IMR-90 (cell line): ENCODE data around the gene CENATAC. TPM values are rescaled to one million over a fixed set of nuclear protein-coding genes. Genes with fewer than 3 reads are reported as not detected.

Source experiments
- ATAC-seq: fragments of 200-7000 bp; cut with Tn5 transposase; 2 replicates; pipeline ENCODE4 v1.9.1; 2020; ENCODE audit warnings: low read depth, mild to moderate bottlenecking, moderate library complexity
- BruUV-seq: library from RNA; stranded (reverse); fragments of 400-500 nt; replicated peaks from 2 replicates; lab custom pipeline; 2021; lab: Mats Ljungman, UMichigan
- CTCF ChIA-PET: fragments of 300-600 bp; formaldehyde crosslinking; extraction: SDS; loops from one replicate; lab custom pipeline; 2021; ENCODE audit warnings: antibody characterized with exemption; lab: Yijun Ruan, JAX
- POLR2A ChIA-PET: fragments of 300-600 bp; sonication (Branson Sonifier 250); formaldehyde crosslinking; loops from one replicate; lab custom pipeline; 2022; ENCODE audit warnings: antibody characterized with exemption; ENCODE audit not compliant: unreplicated experiment; lab: Charles Lee
- DNase-seq: peaks from one replicate; pipeline ENCODE4 v3.0.0; 2013
- H2AFZ ChIP-seq: replicated peaks from 2 replicates; pipeline ENCODE3; 2013; ENCODE audit warnings: low read length, mild to moderate bottlenecking; ENCODE audit not compliant: poor library complexity
- H2AK5ac ChIP-seq: 2 replicates; pipeline ENCODE4 v1.6.1; 2013; ENCODE audit warnings: low read depth, low read length, inconsistent platforms
- H2AK9ac ChIP-seq: replicated peaks from 2 replicates; pipeline ENCODE3; 2013; ENCODE audit warnings: mild to moderate bottlenecking, low read depth, low read length, moderate library complexity; ENCODE audit not compliant: poor library complexity
- H2BK120ac ChIP-seq: 2 replicates; pipeline ENCODE4 v1.6.1; 2013; ENCODE audit warnings: low read depth, low read length, inconsistent platforms
- H2BK15ac ChIP-seq: 3 replicates; pipeline ENCODE4 v1.6.1; 2013; ENCODE audit warnings: low read depth, low read length, inconsistent platforms
- H2BK20ac ChIP-seq: 2 replicates; pipeline ENCODE4 v1.6.1; 2013; ENCODE audit warnings: low read depth, mild to moderate bottlenecking, inconsistent platforms, low read length, moderate library complexity
- H2BK5ac ChIP-seq: 2 replicates; pipeline ENCODE4 v1.6.1; 2013; ENCODE audit warnings: mild to moderate bottlenecking, low read depth, low read length, inconsistent platforms; ENCODE audit not compliant: poor library complexity, severe bottlenecking
- H3K14ac ChIP-seq: replicated peaks from 2 replicates; pipeline ENCODE4 v1.6.1; 2013; ENCODE audit warnings: low read depth, low read length, inconsistent platforms
- H3K18ac ChIP-seq: 2 replicates; pipeline ENCODE4 v1.6.1; 2013; ENCODE audit warnings: low read depth, low read length, control low read depth
- H3K23ac ChIP-seq: 2 replicates; pipeline ENCODE4 v1.6.1; 2013; ENCODE audit warnings: low read depth, low read length, inconsistent platforms
- H3K27ac ChIP-seq: 2 replicates; pipeline ENCODE4 v1.5.1; 2013; ENCODE audit warnings: mild to moderate bottlenecking, control low read depth, low read length; ENCODE audit not compliant: insufficient read depth
- H3K27me3 ChIP-seq: 2 replicates; pipeline ENCODE4 v1.6.1; 2013; ENCODE audit warnings: low read length; ENCODE audit not compliant: control insufficient read depth, insufficient read depth
- H3K36me3 ChIP-seq: 2 replicates; pipeline ENCODE4 v1.6.1; 2013; ENCODE audit warnings: low read length, mixed read lengths; ENCODE audit not compliant: control insufficient read depth, insufficient read depth
- H3K4ac ChIP-seq: 2 replicates; pipeline ENCODE4 v1.6.1; 2013; ENCODE audit warnings: low read depth, low read length, inconsistent platforms
- H3K4me1 ChIP-seq: 2 replicates; pipeline ENCODE4 v1.6.1; 2013; ENCODE audit warnings: low read length, mixed read lengths; ENCODE audit not compliant: control insufficient read depth, insufficient read depth
- H3K4me2 ChIP-seq: 2 replicates; pipeline ENCODE4 v1.6.1; 2013; ENCODE audit warnings: low read depth, mild to moderate bottlenecking, control low read depth, low read length, moderate library complexity
- H3K4me3 ChIP-seq: 2 replicates; pipeline ENCODE4 v1.5.1; 2013; ENCODE audit warnings: low read depth, mild to moderate bottlenecking, control low read depth, low read length, moderate library complexity; ENCODE audit not compliant: insufficient read depth
- H3K56ac ChIP-seq: 2 replicates; pipeline ENCODE4 v1.6.1; 2013; ENCODE audit warnings: low read length, inconsistent platforms; ENCODE audit not compliant: insufficient read depth; ENCODE audit errors: extremely low read depth
- H3K79me1 ChIP-seq, 2 experiments: 2 replicates each; pipeline ENCODE4 v1.6.1; 2013; ENCODE audit warnings: low read length in 2 of 2, inconsistent platforms in 1 of 2, low read depth in 1 of 2
- H3K9ac ChIP-seq: 2 replicates; pipeline ENCODE4 v1.6.1; 2013; ENCODE audit warnings: low read depth, low read length, control low read depth
- H3K9me1 ChIP-seq: 2 replicates; pipeline ENCODE4 v1.6.1; 2013; ENCODE audit warnings: low read length, inconsistent platforms; ENCODE audit not compliant: insufficient read depth
- H3K9me3 ChIP-seq: 2 replicates; pipeline ENCODE4 v1.6.1; 2013; ENCODE audit warnings: low read length; ENCODE audit not compliant: control insufficient read depth, insufficient read depth
- H4K20me1 ChIP-seq: 2 replicates; pipeline ENCODE4 v1.6.1; 2013; ENCODE audit warnings: low read length, inconsistent platforms; ENCODE audit not compliant: insufficient read depth
- H4K5ac ChIP-seq: 2 replicates; pipeline ENCODE4 v1.6.1; 2013; ENCODE audit warnings: mild to moderate bottlenecking, low read depth, low read length, control low read depth
- H4K8ac ChIP-seq, 2 experiments: 2 replicates each; pipeline ENCODE4 v1.6.1; 2013; ENCODE audit warnings: low read depth in 2 of 2, low read length in 2 of 2, control low read depth in 1 of 2, inconsistent platforms in 1 of 2
- H4K91ac ChIP-seq: 2 replicates; pipeline ENCODE4 v1.6.1; 2013; ENCODE audit warnings: low read depth, low read length, inconsistent platforms; ENCODE audit not compliant: insufficient read depth
- BHLHE40 ChIP-seq: fragments of 150-350 bp; IDR thresholded peaks from 2 replicates; pipeline ENCODE4 v1.6.1; 2016; ENCODE audit warnings: mild to moderate bottlenecking, low read depth, low read length
- CHD1 ChIP-seq: IDR thresholded peaks from 2 replicates; pipeline ENCODE4 v1.6.1; 2012; ENCODE audit warnings: low read depth, low read length, improper control_type of control experiment
- CTCF ChIP-seq: conservative IDR thresholded peaks from 2 replicates; pipeline ENCODE4 v1.5.1; 2012; ENCODE audit warnings: mild to moderate bottlenecking, low read depth, low read length, improper control_type of control experiment
- ELK1 ChIP-seq: fragments of 150-350 bp; IDR thresholded peaks from 2 replicates; pipeline ENCODE4 v1.6.1; 2016; ENCODE audit warnings: low read depth, mild to moderate bottlenecking, low read length, moderate library complexity, borderline replicate concordance
- FOS ChIP-seq: fragments of 150-350 bp; IDR thresholded peaks from 2 replicates; pipeline ENCODE4 v1.6.1; 2016; ENCODE audit warnings: low read depth, low read length
- MAFK ChIP-seq: IDR thresholded peaks from 2 replicates; pipeline ENCODE4 v1.6.1; 2012; ENCODE audit warnings: low read depth, low read length, improper control_type of control experiment
- MAZ ChIP-seq: IDR thresholded peaks from 2 replicates; pipeline ENCODE4 v1.6.1; 2012; ENCODE audit warnings: low read depth, mild to moderate bottlenecking, low read length, improper control_type of control experiment, moderate library complexity, borderline replicate concordance
- MXI1 ChIP-seq: IDR thresholded peaks from 2 replicates; pipeline ENCODE4 v1.6.1; 2012; ENCODE audit warnings: low read depth, mild to moderate bottlenecking, low read length, moderate library complexity, borderline replicate concordance
- POLR2A ChIP-seq: IDR thresholded peaks from 2 replicates; pipeline ENCODE4 v1.6.1; 2012; ENCODE audit warnings: mild to moderate bottlenecking, low read depth, low read length
- RAD21 ChIP-seq: IDR thresholded peaks from 2 replicates; pipeline ENCODE4 v1.6.1; 2012; ENCODE audit warnings: low read length, improper control_type of control experiment
- RCOR1 ChIP-seq: IDR thresholded peaks from 2 replicates; pipeline ENCODE4 v1.6.1; 2012; ENCODE audit warnings: mild to moderate bottlenecking, low read length, improper control_type of control experiment; ENCODE audit not compliant: insufficient replicate concordance
- SMC3 ChIP-seq: fragments of 150-350 bp; IDR thresholded peaks from 2 replicates; pipeline ENCODE4 v1.6.1; 2016; ENCODE audit warnings: low read depth, mild to moderate bottlenecking, antibody characterized with exemption, low read length, moderate library complexity
- WGBS, 2 experiments: methylation state at CpG; one replicate each; pipeline versions ENCODE4 v1.1.5 to v1.1.7; 2013; ENCODE audit warnings: missing lambda C conversion rate in 2 of 2; ENCODE audit not compliant: insufficient read length in 1 of 2; ENCODE audit errors: extremely low coverage in 2 of 2; 5-methylcytosine and 5-hydroxymethylcytosine counted together
- dilution Hi-C: fragments of 300-500 bp; cut with HindIII; formaldehyde crosslinking; loops from one replicate; pipeline ENCODE4 v1.14.3; 2018; ENCODE audit warnings: low sequenced_read_pairs; ENCODE audit not compliant: unreplicated experiment
- in situ Hi-C: fragments of 300-500 bp; cut with MboI; formaldehyde crosslinking; loops from 3 replicates; pipeline ENCODE4 v1.14.3; 2019; ENCODE audit warnings: low sequenced_read_pairs, inconsistent platforms, mixed read lengths
- intact Hi-C: fragments of 100-400 bp; cut with micrococcal nuclease; formaldehyde crosslinking; loops from 2 replicates; pipeline ENCODE4 v1.10.0; 2022
- polyA plus RNA-seq, 3 experiments: library from polyadenylated mRNA; depleted of rRNA; stranded (reverse); fragments of >200 nt; gene quantifications; 2 replicates each; pipeline ENCODE4 v1.2.3, GENCODE V29; 2012; ENCODE audit warnings: low replicate concordance in 1 of 3
- total RNA-seq: library from RNA; depleted of rRNA; stranded (reverse); fragments of >200 nt; gene quantifications from 2 replicates; pipeline ENCODE4 v1.2.3, GENCODE V29; 2012
- TF ChIP-seq, protein P1 (sequence below): fragments of 150-350 bp; IDR thresholded peaks from 2 replicates; pipeline ENCODE4 v1.6.1; 2017; ENCODE audit warnings: mild to moderate bottlenecking, antibody characterized with exemption, low read length, low read depth

Gene CENATAC
- total and polyA plus RNA-seq, 2 of the 4 experiments (the other 2 are of a cell fraction): 13.1 to 16.7 TPM

DNA sequence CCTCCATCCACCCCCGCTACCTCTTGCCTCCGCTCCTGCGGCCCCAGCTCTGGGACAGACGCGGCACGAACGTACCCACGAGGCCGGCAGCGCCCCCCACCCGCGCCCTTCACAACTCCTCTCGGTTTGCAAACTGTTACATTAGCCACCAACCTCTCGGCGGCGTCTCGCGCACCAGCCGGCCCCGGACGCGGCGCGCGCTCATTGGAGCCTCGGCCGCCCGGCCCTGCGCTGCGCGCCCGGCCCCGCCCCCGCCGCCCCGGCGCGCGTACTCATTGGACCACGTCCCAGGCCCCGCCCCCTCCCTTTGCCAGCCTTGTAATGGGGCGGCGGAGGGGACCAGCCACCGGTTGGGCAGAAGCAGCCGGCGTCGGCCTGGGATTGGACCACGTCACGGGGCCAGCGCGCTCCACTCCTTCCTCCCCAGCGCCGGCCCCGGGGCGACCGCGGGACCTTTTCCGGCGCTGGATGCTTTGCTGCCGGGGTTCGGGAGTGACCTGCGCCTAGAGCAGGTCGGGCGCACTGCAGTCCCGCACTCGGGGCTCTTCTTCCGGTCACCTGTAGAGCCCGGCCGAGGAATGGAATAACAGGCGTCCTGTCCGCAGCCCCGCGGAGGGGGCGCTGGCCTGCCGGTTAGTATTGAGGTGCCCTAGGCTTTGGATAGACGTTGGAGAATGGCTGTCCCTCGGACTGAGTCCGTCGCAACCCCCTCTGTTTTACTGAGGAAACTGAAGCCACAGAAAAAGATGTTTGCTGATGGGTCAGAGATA, 59.2 kb downstream of the CENATAC start, which contains the start of gene HYOU1:
HYOU1 (minus strand) TSS at position 206 of the 770 bp plus-strand sequence. CDS start 1,045 bp downstream, outside the sequence.
- Histone ChIP-seq H3K4ac (peak within 1 kb of the TSS; percentile 87), H4K5ac (no peak within 1 kb of the TSS), H3K27me3 (no peaks in the 10 kb centered on the region), H3K27ac (peak within 1 kb of the TSS; percentile 74), H3K18ac (no peak within 1 kb of the TSS), H2BK120ac (no peak within 1 kb of the TSS), H3K36me3 (peaks cover 29% of the 10 kb centered on the region), H3K9ac (peak within 1 kb of the TSS; percentile 64), H3K4me2 (peak within 1 kb of the TSS; percentile 83), H4K8ac (peak within 1 kb of the TSS; percentile 59 to 78; a peak in 2 of 4 replicates), H3K23ac (peak within 1 kb of the TSS; percentile 52), H4K91ac (peak within 1 kb of the TSS; percentile 32), H2AK9ac (peak within 1 kb of the TSS; percentile 97), H3K56ac (peak within 1 kb of the TSS; percentile 68; the same call in 1 of the 2 replicates), H2BK5ac (peak within 1 kb of the TSS; percentile 51), H2BK15ac (no peak within 1 kb of the TSS), H3K9me1 (peaks cover 9% of the 10 kb centered on the region), H2BK20ac (no peak within 1 kb of the TSS), H2AK5ac (peak within 1 kb of the TSS; percentile 61), H3K79me1 (peaks cover 17 to 53% of the 10 kb centered on the region in 2 experiments), H3K14ac (peak within 1 kb of the TSS; percentile 94), H2AFZ (peak within 1 kb of the TSS; percentile 98), H3K4me3 (peak within 1 kb of the TSS; percentile 90), H4K20me1 (0 out of 2 replicates have a peak, but pooled peaks cover 5% of the 10 kb centered on the region), H3K4me1 (peaks cover 4% of the 10 kb centered on the region; the same call in 1 of the 2 replicates), H3K9me3 (no peaks in the 10 kb centered on the region)
- TSS peak; percentile 79 for BruUV-seq
- 2% methylated on average over 45 of the region's 79 CpGs; no CpG with 5 or more reads in 1 of the 2 experiments for WGBS, 2 experiments
- ChIA-PET CTCF (no interaction called here), POLR2A (interaction anchor here (0.5 to 1.0 kb wide), 2 partner anchors 10 to 277 kb away, joined by 3 read pairs; partner anchors contain the start of genes RNF26 and VPS11)
- in situ Hi-C loops: no loop called here
- dilution Hi-C loops: no loop called here
- ATAC-seq (peak; percentile 97), DNase-seq (peak; percentile 93)
- intact Hi-C loops: loop anchor here (1.0 kb wide), 1 partner anchor 139 kb away; no protein-coding TSS in a partner anchor
- TF ChIP-seq MAZ: peak; percentile 74; the same call in 1 of the 2 replicates
- TF ChIP-seq CTCF: peak; percentile 22; the same call in 1 of the 2 replicates
- no peak for TF ChIP-seq SMC3
- TF ChIP-seq BHLHE40: no peak
- peak; percentile 91 for TF ChIP-seq MXI1
- TF ChIP-seq FOS: no peak
- no peak for TF ChIP-seq MAFK
- TF ChIP-seq CHD1: no peak
- TF ChIP-seq, protein P1, sequence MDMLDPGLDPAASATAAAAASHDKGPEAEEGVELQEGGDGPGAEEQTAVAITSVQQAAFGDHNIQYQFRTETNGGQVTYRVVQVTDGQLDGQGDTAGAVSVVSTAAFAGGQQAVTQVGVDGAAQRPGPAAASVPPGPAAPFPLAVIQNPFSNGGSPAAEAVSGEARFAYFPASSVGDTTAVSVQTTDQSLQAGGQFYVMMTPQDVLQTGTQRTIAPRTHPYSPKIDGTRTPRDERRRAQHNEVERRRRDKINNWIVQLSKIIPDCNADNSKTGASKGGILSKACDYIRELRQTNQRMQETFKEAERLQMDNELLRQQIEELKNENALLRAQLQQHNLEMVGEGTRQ: peak; percentile 31; the same call in 1 of the 2 replicates
- TF ChIP-seq ELK1: no peak
- no peak for TF ChIP-seq RAD21
- TF ChIP-seq POLR2A: peak; percentile 92
- no peak for TF ChIP-seq RCOR1
